K562 (cell line): ENCODE data around the gene KMT2E. TPM values are rescaled to one million over a fixed set of nuclear protein-coding genes. Genes with fewer than 3 reads are reported as not detected.

Source experiments
- ATAC-seq: fragments of 200-7000 bp; cut with Tn5 transposase; 3 replicates; pipeline ENCODE4 v1.9.1; 2020; ENCODE audit warnings: moderate library complexity
- BruUV-seq: library from RNA; stranded (reverse); fragments of 400-500 nt; replicated peaks from 2 replicates; lab custom pipeline; 2021; lab: Mats Ljungman, UMichigan
- CTCF ChIA-PET: fragments of 300-600 bp; formaldehyde crosslinking; extraction: SDS; loops from one replicate; lab custom pipeline; 2021; ENCODE audit warnings: low intra/inter-chr PET ratio; lab: Yijun Ruan, JAX
- POLR2A ChIA-PET: fragments of 300-600, 350-650 bp; sonication (Branson Sonifier 250); formaldehyde crosslinking; extraction: SDS; loops from one replicate; lab custom pipeline; 2021; ENCODE audit warnings: antibody characterized with exemption, inconsistent platforms; lab: Yijun Ruan, JAX
- DNase-seq, 4 experiments: peaks; one replicate each; pipeline versions ENCODE4 v3.0.0 to v3.0.0-alpha.2; 2011 to 2018; ENCODE audit warnings: low spot score in 3 of 4, mixed read lengths in 3 of 4; ENCODE audit errors: extremely low read depth in 1 of 4
- FAIRE-seq: peaks from 2 replicates; lab custom pipeline; 2011; peaks lifted over from hg19 to GRCh38; lab: Jason Lieb, UNC
- H2AFZ ChIP-seq: 2 replicates; pipeline ENCODE4 v1.6.0; 2011; ENCODE audit warnings: low read depth, low read length, control low read depth, inconsistent platforms
- H3K27ac ChIP-seq: fragments of 200-600 bp; 3 replicates; pipeline ENCODE4 v1.8.0; 2011; ENCODE audit warnings: low read depth, mild to moderate bottlenecking, control low read depth, inconsistent platforms, low read length, moderate library complexity, mixed read lengths; ENCODE audit errors: extremely low read depth
- H3K27me3 ChIP-seq, 2 experiments: fragments of 300-600 bp in 1 of 2; 2 replicates in 1 of 2; 3 replicates in 1 of 2; pipeline versions ENCODE4 v1.6.0 to v1.8.0; 2011; ENCODE audit warnings: inconsistent platforms in 2 of 2, low read length in 2 of 2, mild to moderate bottlenecking in 1 of 2, mixed read lengths in 1 of 2, moderate library complexity in 1 of 2; ENCODE audit not compliant: control insufficient read depth in 2 of 2, insufficient read depth in 2 of 2
- H3K36me3 ChIP-seq: fragments of 300-600 bp; 3 replicates; pipeline ENCODE4 v1.8.0; 2011; ENCODE audit warnings: mild to moderate bottlenecking, low read length, inconsistent platforms; ENCODE audit not compliant: control insufficient read depth, insufficient read depth
- H3K4me1 ChIP-seq, 2 experiments: fragments of 200-600 bp in 1 of 2; replicated peaks in 1 of 2; 2 replicates in 1 of 2; 3 replicates in 1 of 2; pipeline versions ENCODE4 v1.5.1 to v1.8.0; 2011; ENCODE audit warnings: inconsistent platforms in 2 of 2, low read length in 2 of 2, mild to moderate bottlenecking in 1 of 2, mixed read lengths in 1 of 2, moderate library complexity in 1 of 2; ENCODE audit not compliant: control insufficient read depth in 2 of 2, insufficient read depth in 2 of 2
- H3K4me2 ChIP-seq: 2 replicates; pipeline ENCODE4 v1.6.1; 2011; ENCODE audit warnings: low read length, control low read depth, inconsistent platforms, mixed read lengths; ENCODE audit not compliant: insufficient read depth
- H3K4me3 ChIP-seq: fragments of 200-600 bp; sonication (generic), shearing (Covaris generic); 2 replicates; pipeline ENCODE4 v1.5.1; 2016; ENCODE audit warnings: control low read depth, inconsistent platforms
- H3K79me2 ChIP-seq: fragments of 200-600 bp; 3 replicates; pipeline ENCODE4 v1.8.0; 2011; ENCODE audit warnings: low read length, inconsistent platforms; ENCODE audit not compliant: control insufficient read depth, insufficient read depth
- H3K9ac ChIP-seq, 2 experiments: 2 replicates each; pipeline versions ENCODE4 v1.6.0 to v1.6.1; 2011; ENCODE audit warnings: low read depth in 2 of 2, low read length in 2 of 2, control low read depth in 1 of 2, inconsistent platforms in 1 of 2, mild to moderate bottlenecking in 1 of 2, mixed read lengths in 1 of 2; ENCODE audit not compliant: insufficient read depth in 1 of 2
- H3K9me1 ChIP-seq: one replicate; pipeline ENCODE4 v1.6.0; 2011; ENCODE audit warnings: inconsistent platforms, mild to moderate bottlenecking, low read length, moderate library complexity; ENCODE audit not compliant: control insufficient read depth, insufficient read depth
- H3K9me3 ChIP-seq: replicated peaks from 2 replicates; pipeline ENCODE4 v1.5.1; 2011; ENCODE audit warnings: low read depth, low read length, inconsistent platforms; ENCODE audit not compliant: control insufficient read depth, insufficient read depth
- H4K20me1 ChIP-seq: replicated peaks from 2 replicates; pipeline ENCODE4 v1.6.1; 2011; ENCODE audit warnings: low read length, inconsistent platforms, mixed read lengths; ENCODE audit not compliant: control insufficient read depth, insufficient read depth
- MBD1 ChIP-seq: fragments of 250-450 bp; sonication (Bioruptor Pico); IDR thresholded peaks from 2 replicates; pipeline ENCODE4 v1.8.0; 2022; ENCODE audit warnings: inconsistent platforms
- ZNF431 ChIP-seq: sonication (generic); formaldehyde crosslinking; IDR thresholded peaks from 2 replicates; pipeline ENCODE4 v1.8.0; 2022; ENCODE audit warnings: mild to moderate bottlenecking, missing genetic modification reagents
- WGBS: fragments of 100-300 bp; shearing (Covaris generic); methylation state at CpG from one replicate; pipeline ENCODE4 v1.1.6; 2016; ENCODE audit warnings: low coverage, mixed read lengths; ENCODE audit not compliant: insufficient coverage; ENCODE audit errors: missing lambda C conversion rate; 5-methylcytosine and 5-hydroxymethylcytosine counted together
- in situ Hi-C: fragments of 300-500 bp; cut with MboI; formaldehyde crosslinking; loops from 4 replicates; pipeline ENCODE4 v1.15.0; 2018; ENCODE audit warnings: inconsistent platforms, mixed read lengths
- intact Hi-C: fragments of 100-400 bp; cut with micrococcal nuclease; formaldehyde crosslinking; loops from 2 replicates; pipeline ENCODE4 v1.14.2; 2022
- polyA plus RNA-seq, 8 experiments: library from polyadenylated mRNA; depleted of rRNA in 4 of 8; stranded (reverse) in 5 of 8; unstranded in 3 of 8; fragments of >200 nt; fragmentation: Nextera tagmentation in 2 of 8; fragmentation: Illumina TruSeq in 1 of 8; extraction: Ambion mirVana in 2 of 8; extraction: Trizol in 1 of 8; gene quantifications; 2 replicates each; pipeline versions ENCODE4 v1.2.1 to v1.2.3, GENCODE V29; 2011 to 2014; ENCODE audit warnings: inconsistent platforms in 1 of 8, missing spikeins in 1 of 8
- total RNA-seq, 7 experiments: library from RNA; depleted of rRNA in 6 of 7; stranded (reverse); fragments of >200 nt in 6 of 7; fragmentation: Illumina TruSeq in 2 of 7; extraction: Trizol in 2 of 7; gene quantifications; 2 replicates each; pipeline versions ENCODE4 v1.2.1 to v1.2.3, GENCODE V29; 2011 to 2021; ENCODE audit warnings: low replicate concordance in 1 of 7

Gene KMT2E
- total and polyA plus RNA-seq, 9 of the 15 experiments (the other 6 are each of a cell fraction or from before 2014, with no cell fraction given) = 8.9 to 55.3 (median 38.1) TPM

- no peaks in the 10 kb centered on the region for H3K9me1 ChIP-seq
- TF ChIP-seq MBD1 (CRISPR knock-in tag) = peak; percentile 27; the same call in 1 of the 2 replicates
- no peak for TF ChIP-seq ZNF431
- peaks cover 44% of the 10 kb centered on the region for H4K20me1 ChIP-seq
- no peak for DNase-seq
- no peaks in the 10 kb centered on the region for H3K9me3 ChIP-seq
- CTCF ChIA-PET = no interaction called here
- in situ Hi-C loops (no loop called here), intact Hi-C loops (no loop called here)
- BruUV-seq = no TSS peak
- WGBS = 91% methylated on average over 2 of the region's 2 CpGs
- no peak overlapping the region for H2AFZ ChIP-seq
- no peak overlapping the region for H3K4me3 ChIP-seq
- POLR2A ChIA-PET = interaction anchor here (0.6 to 6.6 kb wide), 12 partner anchors 8 to 78 kb away, joined by 3 to 144 read pairs (median 6); partner anchors contain the start of gene KMT2E
- ATAC-seq = peak; percentile 12
- H3K4me1 ChIP-seq = peaks cover 0 to 9% of the 10 kb centered on the region in 2 experiments; a peak in 1 of 5 replicates
- H3K79me2 ChIP-seq = peaks cover 99% of the 10 kb centered on the region
- H3K9ac ChIP-seq = no peak overlapping the region
- H3K27me3 ChIP-seq = no peaks in the 10 kb centered on the region
- no peak overlapping the region for H3K27ac ChIP-seq
- no peaks in the 10 kb centered on the region; the same call in 2 of the 3 replicates for H3K36me3 ChIP-seq
- no peak for FAIRE-seq
- H3K4me2 ChIP-seq = no peak overlapping the region
These were observed 13.3 kb downstream of the KMT2E start for GRCh38 chr7:105027176-105027853.
